Activated T-helper 1 cell treated with anti-CD3 and anti-CD28 coated beads, Interleukin-12 subunit alpha, Interleukin-12 subunit beta, Interleukin-2, Interleukin-4 antibody, amounts not matched to agents 30 ng/mL and 10 ng/mL and 1 ng/mL, durations not matched to agents 14 hours and 24 hours and 36 hours (primary cell): ENCODE measurements around the gene SLC25A19. TPM values are rescaled to one million over a fixed set of nuclear protein-coding genes. Genes with fewer than 3 reads are reported as not detected.

ENCODE experiments used
- DNase-seq: peaks from one replicate; pipeline ENCODE4 v3.0.0; 2021; ENCODE audit warnings: low spot score
- H3K27ac Mint-ChIP-seq: one replicate; pipeline ENCODE4 v1.8.0; 2021; ENCODE audit warnings: mild to moderate bottlenecking, mixed read lengths
- H3K27me3 Mint-ChIP-seq: one replicate; pipeline ENCODE4 v1.8.0; 2022; ENCODE audit warnings: mild to moderate bottlenecking, moderate library complexity, mixed read lengths; ENCODE audit not compliant: insufficient read depth
- H3K36me3 Mint-ChIP-seq: one replicate; pipeline ENCODE4 v1.8.0; 2021; ENCODE audit warnings: low read depth, mixed read lengths
- H3K4me1 Mint-ChIP-seq: one replicate; pipeline ENCODE4 v1.8.0; 2021; ENCODE audit warnings: low read depth, mixed read lengths
- H3K4me3 Mint-ChIP-seq: one replicate; pipeline ENCODE4 v1.8.0; 2021; ENCODE audit warnings: mild to moderate bottlenecking, moderate library complexity, mixed read lengths
- H3K9me3 Mint-ChIP-seq: one replicate; pipeline ENCODE4 v1.8.0; 2021; ENCODE audit warnings: mixed read lengths
- intact Hi-C: fragments of 100-400 bp; cut with micrococcal nuclease; formaldehyde crosslinking; loops from one replicate; pipeline ENCODE4 v1.15.1; 2024
- total RNA-seq: library from RNA; stranded (reverse); gene quantifications from 2 replicates; pipeline ENCODE4 v1.2.3, GENCODE V29; 2022

The SLC25A19 gene
- total RNA-seq: 119 and 126 TPM in 2 replicates

- Mint-ChIP-seq H3K9me3 (no peaks in the 10 kb centered on the region), H3K27ac (peak within 1 kb of the TSS; percentile 100), H3K36me3 (peaks cover 28% of the 10 kb centered on the region), H3K4me1 (peaks cover 19% of the 10 kb centered on the region), H3K4me3 (peak within 1 kb of the TSS; percentile 97), H3K27me3 (no peaks in the 10 kb centered on the region)
- intact Hi-C loops: loop anchor here (1.0 to 2.0 kb wide), 14 partner anchors 8 to 495 kb away; partner anchors contain the start of genes CDR2L, GGA3, GRB2 and JPT1
- peak; percentile 97 for DNase-seq
Measured at GRCh38 chr17:75289115-75289831, at the start of gene SLC25A19. Gene SLC25A19 (minus strand): TSS chr17:75289433. CDS start chr17:75286764, 2,669 bp downstream.

- H3K27me3 Mint-ChIP-seq: no peaks in the 10 kb centered on the region
- peak overlapping the region; percentile 63 for H3K4me3 Mint-ChIP-seq
- peaks cover 8% of the 10 kb centered on the region for H3K36me3 Mint-ChIP-seq
- H3K9me3 Mint-ChIP-seq: no peaks in the 10 kb centered on the region
- no peak for DNase-seq
- H3K27ac Mint-ChIP-seq: peak overlapping the region; percentile 90
- intact Hi-C loops: loop anchor here (1.0 to 5.0 kb wide), 4 partner anchors 9 to 66 kb away; partner anchors contain the start of gene GRB2
- H3K4me1 Mint-ChIP-seq: peaks cover 74% of the 10 kb centered on the region
Measured at GRCh38 chr17:75338335-75338734, 49.1 kb upstream of the SLC25A19 start.

GRCh38 chr17:75335315-75335714 lies 46.1 kb upstream of the SLC25A19 start:
- intact Hi-C loops: loop anchor here (5.0 kb wide), 1 partner anchor 37 kb away; no protein-coding TSS in a partner anchor
- H3K9me3 Mint-ChIP-seq: no peaks in the 10 kb centered on the region
- no peak overlapping the region for H3K4me3 Mint-ChIP-seq
- no peak overlapping the region for H3K27ac Mint-ChIP-seq
- peaks cover 77% of the 10 kb centered on the region for H3K4me1 Mint-ChIP-seq
- H3K36me3 Mint-ChIP-seq: peaks cover 15% of the 10 kb centered on the region
- no peak for DNase-seq
- H3K27me3 Mint-ChIP-seq: no peaks in the 10 kb centered on the region

GRCh38 chr17:75334723-75335122 lies 45.5 kb upstream of the SLC25A19 start:
- Mint-ChIP-seq H3K27ac (no peak overlapping the region), H3K4me1 (peaks cover 71% of the 10 kb centered on the region), H3K36me3 (peaks cover 12% of the 10 kb centered on the region), H3K27me3 (no peaks in the 10 kb centered on the region), H3K4me3 (no peak overlapping the region), H3K9me3 (no peaks in the 10 kb centered on the region)
- no peak for DNase-seq
- intact Hi-C loops: loop anchor here (5.0 kb wide), 1 partner anchor 38 kb away; no protein-coding TSS in a partner anchor

GRCh38 chr17:75331671-75332070 lies 42.4 kb upstream of the SLC25A19 start:
- no peak for DNase-seq
- Mint-ChIP-seq H3K9me3 (no peaks in the 10 kb centered on the region), H3K36me3 (peaks cover 12% of the 10 kb centered on the region), H3K27ac (no peak overlapping the region), H3K4me1 (peaks cover 62% of the 10 kb centered on the region), H3K4me3 (no peak overlapping the region), H3K27me3 (no peaks in the 10 kb centered on the region)
- intact Hi-C loops: loop anchor here (2.0 kb wide), 1 partner anchor 15 kb away; no protein-coding TSS in a partner anchor

GRCh38 chr17:75327757-75328156 lies 38.5 kb upstream of the SLC25A19 start:
- Mint-ChIP-seq H3K27me3 (no peaks in the 10 kb centered on the region), H3K27ac (no peak overlapping the region), H3K36me3 (peaks cover 23% of the 10 kb centered on the region), H3K9me3 (no peaks in the 10 kb centered on the region), H3K4me3 (no peak overlapping the region), H3K4me1 (peaks cover 57% of the 10 kb centered on the region)
- no peak for DNase-seq
- intact Hi-C loops: no loop called here

- peaks cover 44% of the 10 kb centered on the region for H3K4me1 Mint-ChIP-seq
- no peaks in the 10 kb centered on the region for H3K9me3 Mint-ChIP-seq
- peak overlapping the region; percentile 67 for H3K27ac Mint-ChIP-seq
- peaks cover 20% of the 10 kb centered on the region for H3K36me3 Mint-ChIP-seq
- no peak overlapping the region for H3K4me3 Mint-ChIP-seq
- no peaks in the 10 kb centered on the region for H3K27me3 Mint-ChIP-seq
- intact Hi-C loops: no loop called here
- DNase-seq: no peak
Measured at GRCh38 chr17:75326226-75326848, 37.1 kb upstream of the SLC25A19 start.

GRCh38 chr17:75325827-75326225 lies 36.6 kb upstream of the SLC25A19 start:
- H3K4me3 Mint-ChIP-seq: no peak overlapping the region
- no peak for DNase-seq
- peak overlapping the region; percentile 67 for H3K27ac Mint-ChIP-seq
- H3K36me3 Mint-ChIP-seq: peaks cover 24% of the 10 kb centered on the region
- H3K9me3 Mint-ChIP-seq: no peaks in the 10 kb centered on the region
- no peaks in the 10 kb centered on the region for H3K27me3 Mint-ChIP-seq
- intact Hi-C loops: no loop called here
- H3K4me1 Mint-ChIP-seq: peaks cover 39% of the 10 kb centered on the region

- peaks cover 37% of the 10 kb centered on the region for H3K4me1 Mint-ChIP-seq
- no peaks in the 10 kb centered on the region for H3K9me3 Mint-ChIP-seq
- H3K27ac Mint-ChIP-seq: peak overlapping the region; percentile 67
- no peaks in the 10 kb centered on the region for H3K27me3 Mint-ChIP-seq
- peaks cover 27% of the 10 kb centered on the region for H3K36me3 Mint-ChIP-seq
- no peak for DNase-seq
- intact Hi-C loops: no loop called here
- H3K4me3 Mint-ChIP-seq: no peak overlapping the region
Measured at GRCh38 chr17:75325348-75325747, 36.1 kb upstream of the SLC25A19 start.

GRCh38 chr17:75321506-75321905 lies 32.3 kb upstream of the SLC25A19 start:
- H3K4me3 Mint-ChIP-seq: no peak overlapping the region
- no peak overlapping the region for H3K27ac Mint-ChIP-seq
- DNase-seq: no peak
- no peaks in the 10 kb centered on the region for H3K9me3 Mint-ChIP-seq
- peaks cover 24% of the 10 kb centered on the region for H3K4me1 Mint-ChIP-seq
- peaks cover 34% of the 10 kb centered on the region for H3K36me3 Mint-ChIP-seq
- intact Hi-C loops: no loop called here
- no peaks in the 10 kb centered on the region for H3K27me3 Mint-ChIP-seq

GRCh38 chr17:75319904-75320691 lies 30.9 kb upstream of the SLC25A19 start:
- intact Hi-C loops: no loop called here
- H3K4me3 Mint-ChIP-seq: no peak overlapping the region
- no peak for DNase-seq
- peaks cover 29% of the 10 kb centered on the region for H3K36me3 Mint-ChIP-seq
- H3K4me1 Mint-ChIP-seq: peaks cover 16% of the 10 kb centered on the region
- no peaks in the 10 kb centered on the region for H3K9me3 Mint-ChIP-seq
- no peaks in the 10 kb centered on the region for H3K27me3 Mint-ChIP-seq
- H3K27ac Mint-ChIP-seq: no peak overlapping the region

GRCh38 chr17:75318615-75319222 lies 29.5 kb upstream of the SLC25A19 start:
- Mint-ChIP-seq H3K4me3 (no peak overlapping the region), H3K9me3 (no peaks in the 10 kb centered on the region), H3K27ac (no peak overlapping the region), H3K27me3 (no peaks in the 10 kb centered on the region), H3K4me1 (peaks cover 18% of the 10 kb centered on the region), H3K36me3 (peaks cover 27% of the 10 kb centered on the region)
- intact Hi-C loops: no loop called here
- no peak for DNase-seq
